ENCODE measurements around the gene MBTD1. TPM values are rescaled to one million over a fixed set of nuclear protein-coding genes. Genes with fewer than 3 reads are reported as not detected.

The MBTD1 gene
- total RNA-seq, 1 donor from 2014 or later: 11.6 TPM

DNA sequence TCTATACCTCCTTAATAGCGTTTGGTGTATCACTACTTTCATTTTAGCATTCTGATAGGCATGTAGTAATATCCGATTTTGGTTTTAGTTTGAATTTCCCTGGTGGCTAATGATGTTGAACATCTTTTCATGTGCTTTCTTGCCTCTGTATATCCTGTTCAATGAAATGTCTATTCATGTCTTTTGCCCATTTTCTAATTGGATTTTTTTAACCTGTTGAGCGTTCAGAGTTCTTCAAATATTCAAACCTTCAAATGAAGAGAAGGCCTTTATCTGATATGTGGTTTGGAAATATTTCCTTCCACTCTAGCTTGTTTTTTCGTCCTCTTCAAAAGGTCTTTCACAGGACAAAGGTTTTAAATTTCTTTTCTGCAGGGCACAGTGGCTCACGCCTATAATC is 108.9 kb downstream of the MBTD1 start:
- no peak for DNase-seq (ENCODE audit: low read depth)

- DNase-seq (ENCODE audit: low read depth): no peak
Measured at GRCh38 chr17:51149163-51149562, 110.7 kb downstream of the MBTD1 start.

- DNase-seq (ENCODE audit: low read depth): no peak
Measured at GRCh38 chr17:51147650-51148049, 112.2 kb downstream of the MBTD1 start.

GRCh38 chr17:51144266-51145022 is 115.4 kb downstream of the MBTD1 start:
- DNase-seq (ENCODE audit: low read depth): no peak

DNA sequence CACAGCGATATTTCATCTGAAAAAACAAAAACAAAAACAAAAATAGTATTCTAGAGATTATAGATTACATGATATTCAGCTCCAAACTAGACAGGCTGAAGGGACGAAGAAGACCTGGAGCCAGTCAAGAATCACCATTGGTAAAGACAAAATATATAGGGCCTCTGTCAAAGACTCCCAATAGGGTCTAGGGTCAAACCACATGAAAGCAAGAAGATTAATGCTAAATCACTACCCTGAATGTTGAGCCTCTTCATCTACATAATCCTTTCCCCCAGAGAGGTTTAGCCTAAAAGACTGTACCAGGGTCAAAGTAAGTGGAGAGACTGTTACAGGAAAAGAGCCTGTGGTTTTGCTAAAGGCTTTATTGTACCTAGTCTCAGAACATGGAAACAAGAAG is 117.3 kb downstream of the MBTD1 start:
- no peak for DNase-seq (ENCODE audit: low read depth)

GRCh38 chr17:51135956-51136355 is 123.9 kb downstream of the MBTD1 start:
- DNase-seq (ENCODE audit: low read depth): no peak

GRCh38 chr17:51133365-51133764 is 126.5 kb downstream of the MBTD1 start:
- no peak for DNase-seq (ENCODE audit: low read depth)

- DNase-seq (ENCODE audit: low read depth): peak; percentile 59
Measured at GRCh38 chr17:51132964-51133319, 126.9 kb downstream of the MBTD1 start.

GRCh38 chr17:51128076-51128475 is 131.8 kb downstream of the MBTD1 start:
- DNase-seq (ENCODE audit: low read depth): no peak

Other genes with a start within 250 kb of the MBTD1 start
- gene SPAG9, start 139.2 kb downstream of the MBTD1 start, total RNA-seq: 92.1 and 93.2 TPM in 2 replicates
- gene NME1, start 106.5 kb downstream of the MBTD1 start, total RNA-seq: 143 and 153 TPM in 2 replicates
- 388 and 441 TPM in 2 replicates for gene NME2, start 93.6 kb downstream of the MBTD1 start, total RNA-seq
- 27.7 and 31.9 TPM in 2 replicates for gene UTP18, start 497 bp upstream of the MBTD1 start, total RNA-seq

Measured in myocyte (in vitro differentiated cells).